Epithelial cell of prostate (primary cell): ENCODE data around the gene TNFSF15.

Source experiments
- DNase-seq: peaks from one replicate; pipeline ENCODE4 v3.0.0-alpha.2; 2011; ENCODE audit warnings: low read depth, low spot score
- H3K27ac ChIP-seq: fragments of 450-650 bp; 2 replicates; pipeline ENCODE4 v1.5.1; 2017; ENCODE audit warnings: mild to moderate bottlenecking

Gene TNFSF15

DNA sequence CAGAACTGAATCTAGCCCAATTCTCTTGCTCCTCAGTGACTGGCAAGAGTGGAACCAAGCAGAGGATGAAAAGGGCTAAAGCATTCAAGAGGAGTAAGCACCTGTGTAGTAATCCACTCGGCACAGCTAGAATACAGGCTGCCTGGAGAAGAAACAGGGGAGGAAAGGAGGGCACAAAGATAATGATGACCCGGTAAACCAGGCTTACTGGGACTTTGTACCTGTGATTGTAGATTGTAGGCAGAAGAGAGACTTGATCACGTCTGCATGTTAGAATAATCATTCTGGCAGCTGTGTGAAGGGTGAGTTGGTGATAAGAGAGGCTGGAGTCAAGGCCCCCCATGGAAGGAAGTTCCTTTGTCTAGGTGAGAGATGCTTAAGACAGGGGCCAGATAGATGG is 20.6 kb upstream of the TNFSF15 start:
- H3K27ac ChIP-seq = no peak overlapping the region

DNA sequence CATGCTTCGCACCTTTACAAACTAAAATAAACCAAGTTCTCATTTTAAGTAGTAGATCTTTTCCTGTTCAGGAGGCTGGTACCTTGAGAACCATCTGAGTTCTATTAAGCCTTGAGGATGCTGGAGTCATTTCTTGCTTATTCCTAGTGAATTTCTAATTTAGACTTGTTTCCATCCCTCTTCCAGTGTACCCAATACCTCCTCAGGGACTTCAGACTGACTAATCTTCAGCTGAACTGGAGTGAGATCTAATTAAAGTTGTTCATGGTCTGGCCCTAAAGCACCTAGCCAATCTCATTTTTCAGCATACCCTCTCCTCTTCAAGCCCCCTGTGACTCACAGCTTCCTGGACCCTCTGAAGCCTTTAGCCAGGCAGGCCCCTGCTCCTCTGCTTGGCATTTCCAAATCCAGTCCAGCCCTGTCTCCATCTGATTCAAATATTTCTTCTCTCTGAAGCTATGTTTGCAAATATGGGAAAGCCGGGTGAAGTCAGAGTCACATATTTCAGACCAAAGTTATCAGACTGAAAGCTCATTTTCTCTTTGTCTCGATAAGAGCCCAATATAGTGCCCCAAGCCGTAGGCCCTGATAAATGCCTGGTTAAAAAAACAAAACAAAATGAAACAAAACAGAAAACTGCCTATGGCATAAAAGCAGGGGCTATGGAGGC is 19.4 kb upstream of the TNFSF15 start:
- no peak overlapping the region for H3K27ac ChIP-seq
- no peak for DNase-seq

More for the DNA sequence above, 20.6 kb upstream of the TNFSF15 start:
- no peak for DNase-seq

GRCh38 chr9:114824110-114824509 is 18.3 kb upstream of the TNFSF15 start:
- DNase-seq = no peak

DNA sequence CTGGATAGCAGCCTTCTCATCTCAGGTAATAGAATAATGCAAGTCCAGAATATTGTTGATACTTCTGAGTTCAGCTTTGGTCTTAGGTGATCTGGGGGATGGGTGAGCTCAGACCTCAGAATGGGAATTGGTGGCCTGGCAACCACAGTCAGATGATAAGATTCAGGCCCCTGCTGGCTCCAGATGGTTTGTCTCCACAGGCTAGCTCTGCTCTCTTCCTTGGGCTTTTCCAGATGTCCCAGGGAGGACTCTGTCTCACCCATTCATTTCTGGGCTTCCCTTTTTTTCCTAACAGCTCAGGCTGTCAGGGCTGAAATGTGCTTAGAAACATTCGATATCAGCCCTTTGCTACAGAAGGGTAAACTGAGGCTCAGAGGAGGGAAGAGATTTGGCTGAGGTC is 17.6 kb upstream of the TNFSF15 start:
- no peak for DNase-seq
- H3K27ac ChIP-seq = no peak overlapping the region

More at GRCh38 chr9:114824110-114824509, 18.3 kb upstream of the TNFSF15 start:
- H3K27ac ChIP-seq = no peak overlapping the region

GRCh38 chr9:114822708-114823107 is 16.9 kb upstream of the TNFSF15 start:
- no peak for DNase-seq
- no peak overlapping the region for H3K27ac ChIP-seq

- no peak overlapping the region for H3K27ac ChIP-seq
- DNase-seq = no peak
Measured at GRCh38 chr9:114820776-114821501, 15.1 kb upstream of the TNFSF15 start.

DNA sequence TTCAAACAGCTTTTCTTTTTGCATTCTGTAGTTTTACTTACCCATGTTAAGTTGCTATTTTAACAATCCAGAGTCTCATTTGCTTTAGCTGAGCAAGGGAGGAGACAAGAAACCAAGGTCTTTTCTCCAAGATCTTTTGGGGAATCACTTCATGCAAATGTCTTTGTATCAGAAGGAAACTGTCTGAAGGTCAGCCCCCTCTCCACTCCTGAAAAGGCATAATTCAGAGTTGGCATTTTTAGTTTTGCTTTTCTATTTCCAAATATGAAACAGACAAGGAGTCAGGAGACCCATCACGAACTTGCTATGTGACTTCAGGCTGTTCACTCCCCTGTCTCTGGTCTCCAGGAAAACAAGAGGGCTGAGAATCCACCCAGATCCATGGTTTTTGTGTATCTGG is 12.3 kb upstream of the TNFSF15 start:
- DNase-seq = no peak
- H3K27ac ChIP-seq = no peak overlapping the region

- H3K27ac ChIP-seq = no peak overlapping the region
- no peak for DNase-seq
Measured at GRCh38 chr9:114813717-114814418, 8.0 kb upstream of the TNFSF15 start.

DNA sequence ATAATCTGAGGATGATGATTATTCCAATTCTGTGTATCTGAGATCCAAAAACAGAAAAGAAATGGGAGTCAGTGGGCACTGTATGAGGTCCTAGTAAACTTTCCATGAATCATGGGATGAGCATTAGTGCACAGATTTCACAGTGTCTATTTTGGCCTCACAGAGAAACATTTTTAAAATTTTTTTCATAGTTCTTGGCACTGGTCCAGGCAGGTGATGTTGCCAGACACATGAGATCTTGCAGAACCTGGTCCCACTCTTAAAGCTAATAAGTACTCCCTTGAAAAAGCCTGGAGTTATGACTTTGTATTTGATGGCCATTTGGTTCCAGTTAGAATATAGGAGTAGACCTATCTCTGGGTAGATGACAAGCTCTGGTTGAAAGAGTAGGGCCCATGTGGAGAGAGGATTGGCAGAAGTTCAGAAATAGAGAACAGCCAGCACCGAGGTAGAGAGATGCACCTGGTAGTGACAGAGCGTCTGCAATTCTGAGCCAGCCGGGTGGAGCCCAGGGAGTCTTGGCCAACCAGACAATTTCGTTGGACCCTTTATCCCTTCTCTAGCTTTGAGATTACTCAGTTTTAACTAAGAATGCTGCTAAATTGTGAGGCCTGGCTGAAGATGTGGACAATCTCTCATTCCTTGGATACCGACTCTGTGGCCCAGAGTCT is 6.3 kb upstream of the TNFSF15 start:
- H3K27ac ChIP-seq = no peak overlapping the region

DNA sequence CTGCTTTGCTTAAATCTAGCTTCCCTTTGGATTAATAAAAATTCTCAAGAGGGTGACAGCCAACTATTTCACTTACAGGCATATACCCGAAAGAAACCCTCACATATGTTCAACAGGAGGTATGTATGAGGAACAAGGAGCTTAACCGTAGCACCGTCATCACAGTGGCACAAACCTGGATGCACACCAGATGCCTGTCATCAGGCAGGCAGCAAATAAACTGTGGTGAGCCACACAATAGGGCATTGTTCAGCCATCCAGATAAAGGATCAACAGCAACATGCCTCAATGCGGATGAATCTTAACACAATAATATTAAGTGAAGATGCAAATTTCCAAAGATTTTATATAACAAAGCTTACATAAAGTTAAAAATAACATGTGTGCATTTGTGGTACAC is 5.5 kb upstream of the TNFSF15 start:
- H3K27ac ChIP-seq = no peak overlapping the region
- peak; percentile 66 for DNase-seq

More for the DNA sequence above, 6.3 kb upstream of the TNFSF15 start:
- no peak for DNase-seq

DNA sequence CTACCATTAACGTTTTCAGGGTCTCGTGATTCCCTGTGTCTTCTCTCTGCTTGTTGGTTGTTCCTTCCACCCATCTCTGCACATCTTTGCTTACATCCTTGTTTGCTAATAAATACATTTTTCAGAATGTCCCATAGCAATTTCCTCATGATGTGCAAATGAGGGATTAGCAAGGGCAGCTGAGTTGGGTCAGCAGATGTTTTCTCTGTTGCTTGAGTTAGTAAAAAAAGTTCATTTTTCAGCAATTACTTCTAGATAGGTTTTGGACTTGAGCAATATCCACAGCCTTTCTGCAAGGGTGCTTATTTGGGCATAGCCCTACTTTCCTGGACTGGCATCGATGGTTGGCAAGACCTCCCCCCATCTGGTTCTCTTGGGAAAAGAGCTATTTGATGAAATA is 4.8 kb upstream of the TNFSF15 start:
- DNase-seq = no peak
- no peak overlapping the region for H3K27ac ChIP-seq

DNA sequence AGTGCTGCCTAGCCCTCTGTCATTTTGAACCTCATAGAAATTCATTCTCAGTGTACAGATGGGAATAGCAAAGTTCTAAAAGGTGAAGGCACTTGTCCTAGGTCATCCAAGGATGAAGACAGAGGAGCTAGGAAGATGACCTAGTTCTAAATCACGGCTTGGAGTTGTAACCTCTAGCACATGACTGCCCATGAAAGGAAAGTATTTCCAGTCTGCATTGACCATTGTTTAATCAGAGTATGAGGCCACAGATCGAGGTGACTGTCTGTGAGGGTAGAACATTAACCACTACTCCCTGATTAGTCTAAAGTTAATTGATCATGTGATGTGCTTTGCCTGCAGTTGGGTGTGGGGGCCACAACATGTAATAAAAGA is 674 bp upstream of the TNFSF15 start:
- peak overlapping the region; percentile 86 for H3K27ac ChIP-seq
- DNase-seq = no peak

- peak overlapping the region; percentile 86 for H3K27ac ChIP-seq
- no peak for DNase-seq
Measured at GRCh38 chr9:114804505-114804904, 1.3 kb downstream of the TNFSF15 start.

DNA sequence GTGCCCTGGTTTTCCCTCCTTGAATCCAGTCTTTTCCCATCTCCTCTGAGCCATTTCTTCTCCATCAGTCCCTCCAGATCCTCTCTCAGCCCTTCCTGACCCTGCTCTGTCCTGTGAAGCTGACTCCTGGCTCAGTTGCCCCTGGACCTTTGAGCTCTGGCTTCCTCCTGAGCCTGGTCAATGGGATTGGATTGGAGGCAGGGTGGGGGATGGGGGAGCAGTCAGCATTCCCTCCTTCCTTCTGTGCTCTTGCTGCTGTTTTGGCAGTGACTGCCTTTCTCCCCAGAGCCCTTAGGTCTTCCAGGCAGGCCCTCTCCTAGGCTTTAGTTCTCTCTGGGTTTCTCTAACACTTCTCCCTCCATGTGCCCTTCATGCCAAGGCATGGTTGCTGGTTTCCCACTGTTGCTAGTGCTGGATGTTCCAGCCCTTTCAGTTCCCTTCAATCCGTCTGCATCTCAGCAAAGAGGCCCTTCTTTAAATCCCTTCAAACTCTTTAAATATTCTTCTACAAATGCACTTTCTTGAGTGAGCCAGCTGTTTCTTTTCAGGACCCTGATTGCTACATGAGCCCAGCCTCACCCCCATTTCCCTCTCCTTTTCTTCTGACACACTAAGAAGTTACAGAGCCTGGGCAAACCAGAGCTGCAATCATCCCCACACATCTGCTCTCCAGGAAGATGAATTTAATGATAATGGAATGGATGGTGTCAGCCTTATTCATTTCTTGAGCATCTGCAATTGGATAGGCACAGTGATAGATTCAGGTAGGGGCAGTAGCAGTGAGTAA is 2.2 kb downstream of the TNFSF15 start:
- peak overlapping the region; percentile 86 for H3K27ac ChIP-seq
- DNase-seq = no peak

DNA sequence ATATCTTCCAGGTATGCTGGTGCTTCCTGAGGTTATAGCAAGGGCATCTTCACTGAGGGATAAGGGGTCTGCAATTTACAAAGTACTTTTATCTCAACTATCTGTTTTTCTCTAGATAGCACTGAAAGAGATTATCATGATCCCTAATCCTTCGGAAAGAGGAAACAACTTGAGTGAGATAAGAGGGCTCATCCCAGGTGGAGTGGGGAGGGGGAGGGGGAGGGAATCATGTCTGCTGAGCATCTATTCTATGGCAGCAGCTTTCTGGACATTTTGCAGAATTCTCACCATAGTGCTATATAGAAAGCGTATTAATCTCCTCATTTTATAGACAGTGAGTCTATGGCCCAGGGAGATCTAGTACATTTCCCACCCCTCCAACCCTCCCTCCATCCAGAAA is 5.9 kb downstream of the TNFSF15 start:
- no peak for DNase-seq

GRCh38 chr9:114799441-114799840 is 6.4 kb downstream of the TNFSF15 start:
- no peak for DNase-seq
- H3K27ac ChIP-seq = peak overlapping the region; percentile 47

More for the DNA sequence above, 5.9 kb downstream of the TNFSF15 start:
- no peak overlapping the region for H3K27ac ChIP-seq

- no peak for DNase-seq
- H3K27ac ChIP-seq = peak overlapping the region; percentile 47
Measured at GRCh38 chr9:114798780-114799427, 6.9 kb downstream of the TNFSF15 start.

DNA sequence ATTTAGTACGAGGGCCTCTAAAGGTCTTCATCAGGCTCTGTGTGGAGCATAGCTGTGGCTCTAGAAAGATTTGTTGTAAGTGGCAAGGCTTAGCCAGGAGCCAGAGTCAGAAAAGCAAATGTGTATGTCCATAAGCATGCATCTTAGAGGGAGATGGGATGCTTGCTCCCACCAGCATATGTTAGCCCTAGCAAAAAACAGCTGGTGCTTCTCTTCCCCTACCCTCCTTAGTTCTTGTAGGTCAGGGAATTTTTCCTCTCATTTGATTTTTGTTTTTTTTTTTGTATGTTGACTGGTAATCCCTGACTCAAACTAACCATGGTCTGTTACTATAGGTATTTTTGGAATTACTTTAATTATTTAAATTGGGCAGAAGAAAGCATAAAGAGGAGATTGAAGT is 7.7 kb downstream of the TNFSF15 start:
- H3K27ac ChIP-seq = peak overlapping the region; percentile 47
- no peak for DNase-seq

- DNase-seq = no peak
- H3K27ac ChIP-seq = no peak overlapping the region
Measured at GRCh38 chr9:114792396-114792795, 13.4 kb downstream of the TNFSF15 start.
